Transverse colon (tissue), 4 donors: ENCODE data around the gene KLHL21. TPM values are rescaled to one million over a fixed set of nuclear protein-coding genes. Genes with fewer than 3 reads are reported as not detected.
"Not testable (repeated sequence)": the region's sequence is repeated elsewhere in the genome, so short reads cannot be mapped to it uniquely, and the experiment has no call there.

ENCODE experiments used
- DNase-seq: peaks from one replicate; pipeline ENCODE4 v3.0.0-alpha.2; 2019
- H3K27ac ChIP-seq, 4 donors: fragments of 200-600 bp; sonication (generic); 2 replicates each; pipeline ENCODE4 v1.5.1; 2016 to 2018; ENCODE audit warnings: inconsistent platforms in 4 of 4
- H3K27me3 ChIP-seq: fragments of 200-600 bp; sonication (generic); 2 replicates; pipeline ENCODE4 v1.5.1; 2017; ENCODE audit warnings: inconsistent platforms
- H3K36me3 ChIP-seq, 4 donors: fragments of 200-600 bp; sonication (generic); 2 replicates each; pipeline ENCODE4 v1.5.1; 2017 to 2019; ENCODE audit warnings: inconsistent platforms in 4 of 4
- H3K4me1 ChIP-seq, 4 donors: fragments of 200-600 bp; sonication (generic); 2 replicates each; pipeline ENCODE4 v1.5.1; 2017 to 2020; ENCODE audit warnings: inconsistent platforms in 4 of 4
- H3K4me3 ChIP-seq, 4 donors: fragments of 200-600 bp; sonication (generic); 1 replicate in 1 of 4; 2 replicates in 3 of 4; pipeline versions ENCODE4 v1.5.1 to v1.6.1; 2017 to 2019; ENCODE audit warnings: inconsistent platforms in 4 of 4
- H3K9me3 ChIP-seq, 2 donors: fragments of 200-600 bp; sonication (generic); 2 replicates each; pipeline ENCODE4 v1.5.1; 2017 to 2019; ENCODE audit warnings: inconsistent platforms in 2 of 2
- EP300 ChIP-seq: sonication (generic); formaldehyde crosslinking; IDR thresholded peaks from one replicate; pipeline ENCODE4 v1.6.1; 2017; ENCODE audit warnings: antibody characterized with exemption, low read depth
- POLR2A ChIP-seq: fragments of 450-650 bp; IDR thresholded peaks from one replicate; pipeline ENCODE4 v1.6.1; 2016; ENCODE audit warnings: antibody characterized with exemption, mild to moderate bottlenecking, moderate library complexity
- POLR2AphosphoS5 ChIP-seq, 3 donors: sonication (generic); formaldehyde crosslinking; IDR thresholded peaks; one replicate each; pipeline ENCODE4 v1.6.1; 2016; ENCODE audit warnings: antibody characterized with exemption in 3 of 3
- WGBS, 2 donors: methylation state at CpG; one replicate each; pipeline ENCODE4 v1.1.5; 2018; ENCODE audit warnings: low coverage in 1 of 2; 5-methylcytosine and 5-hydroxymethylcytosine counted together
- in situ Hi-C, 4 donors: fragments of 200-750 bp; cut with MboI; loops; one replicate each; pipeline versions ENCODE4 v1.15.0 to v1.15.1; 2017; ENCODE audit warnings: low sequenced_read_pairs in 3 of 4, low pct_ligation_motif_present in 1 of 4, low pct_unique_long_range_greater_than_20kb in 1 of 4
- intact Hi-C: fragments of 100-400 bp; cut with DNase I; formaldehyde crosslinking; loops from one replicate; pipeline ENCODE4 v1.15.1; 2023; ENCODE audit warnings: low total_unique reads
- total RNA-seq, 4 donors: library from RNA; depleted of rRNA; stranded (reverse); fragments of >200 nt; gene quantifications; one replicate each; pipeline ENCODE4 v1.1.0, GENCODE V29; 2016
- TF ChIP-seq, protein P1 (sequence below), 5 experiments: fragments of 200-600 bp in 3 of 5; fragments of 450-650 bp in 2 of 5; sonication (generic) in 3 of 5; IDR thresholded peaks; 1 replicate in 2 of 5; 2 replicates in 3 of 5; pipeline ENCODE4 v1.5.1; 2016 to 2017; ENCODE audit warnings: antibody characterized with exemption in 5 of 5, inconsistent platforms in 3 of 5, mild to moderate bottlenecking in 2 of 5, moderate library complexity in 1 of 5

Gene KLHL21
- total RNA-seq, 4 donors from 2014 or later = 23.6 to 67.7 (median 36.1) TPM

DNA sequence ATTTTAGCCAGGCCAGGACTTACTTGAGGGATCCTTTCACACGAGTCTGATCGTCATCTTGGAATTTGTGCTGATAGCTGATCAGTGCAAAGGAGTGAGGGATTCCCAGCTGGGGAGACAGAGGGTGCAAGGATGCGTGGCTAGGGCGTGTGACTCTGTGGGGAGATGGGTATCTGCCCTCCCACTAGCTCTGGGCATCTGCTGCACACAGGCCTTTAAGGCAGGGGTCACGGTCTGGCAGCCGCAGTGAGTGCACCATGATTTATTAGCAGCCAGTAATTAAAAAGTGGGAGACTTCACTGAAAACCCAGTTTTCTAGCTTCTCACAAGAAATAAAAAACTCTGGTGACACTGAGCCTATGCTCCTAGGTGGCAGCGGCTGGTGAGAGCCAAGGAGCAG lies 42.3 kb upstream of the KLHL21 start:
- no peak for TF ChIP-seq POLR2A
- Histone ChIP-seq H3K27ac (no peak overlapping the region), H3K4me1 (no peaks in the 10 kb centered on the region), H3K9me3 (no peaks in the 10 kb centered on the region), H3K27me3 (no peaks in the 10 kb centered on the region), H3K36me3 (peaks cover 0 to 11% (median 2%) of the 10 kb centered on the region in 4 donors), H3K4me3 (no peak overlapping the region)
- in situ Hi-C loops = loop anchor here (10.0 to 25.0 kb wide), 2 partner anchors 158 to 160 kb away; partner anchors contain the start of gene PLEKHG5 (in 3 of the 4)
- 100% methylated on average over 7 of the region's 7 CpGs; no CpG with 5 or more reads in 1 of the 2 donors for WGBS, 2 donors
- no peak for DNase-seq
- intact Hi-C loops = loop anchor here (10.0 kb wide), 1 partner anchor 90 kb away; the partner anchor contains the start of genes NOL9 and TAS1R1

DNA sequence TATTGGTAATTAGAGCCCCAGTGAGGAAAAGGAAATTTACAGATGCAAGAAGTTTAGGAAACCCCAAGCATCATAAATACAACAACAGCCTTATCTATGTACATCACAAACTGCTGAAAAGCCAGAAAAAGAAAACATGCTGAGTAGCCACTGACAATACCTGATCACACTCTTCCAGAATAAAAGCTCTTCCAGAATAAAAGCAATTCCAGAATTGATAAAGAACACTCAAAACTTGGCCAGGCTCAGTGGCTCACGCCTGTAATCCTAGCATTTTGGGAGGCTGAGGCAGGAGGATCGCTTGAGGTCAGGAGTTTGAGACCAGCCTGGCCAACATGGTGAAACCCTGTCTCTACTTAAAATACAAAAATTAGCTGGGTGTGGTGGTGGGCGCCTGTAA lies 38.2 kb upstream of the KLHL21 start:
- DNase-seq, H3K9me3 ChIP-seq, H3K4me3 ChIP-seq, H3K27me3 ChIP-seq, H3K27ac ChIP-seq, H3K4me1 ChIP-seq: not testable (repeated sequence)
- in situ Hi-C loops (loop anchor here (10.0 to 25.0 kb wide), 2 partner anchors 154 to 156 kb away; partner anchors contain the start of gene PLEKHG5 (in 3 of the 4)), intact Hi-C loops (loop anchor here (10.0 kb wide), 1 partner anchor 86 kb away; the partner anchor contains the start of genes NOL9 and TAS1R1)
- H3K36me3 ChIP-seq = peaks cover 0 to 34% (median 5%) of the 10 kb centered on the region in 4 donors
- WGBS, 2 donors = 90 to 100% methylated on average over 3 of the region's 3 CpGs

DNA sequence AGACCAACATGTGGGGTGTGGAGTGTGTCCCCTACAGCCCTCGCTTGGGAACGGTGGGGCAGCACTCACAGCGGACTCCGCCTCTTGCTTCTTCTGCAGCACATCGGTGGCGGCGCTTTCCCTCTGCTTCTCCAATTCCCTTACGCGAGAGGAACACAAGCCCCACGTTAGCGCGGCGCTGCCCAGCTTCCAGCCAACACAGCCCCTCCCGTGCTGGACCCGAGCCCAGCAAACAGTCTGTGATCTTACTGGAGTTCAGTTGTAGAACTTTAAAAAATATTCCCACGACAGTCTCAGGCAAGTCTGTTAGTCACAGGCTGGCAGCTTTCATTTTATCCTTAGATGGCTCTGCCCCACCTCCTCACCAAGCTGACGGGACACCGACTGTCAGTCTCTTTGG lies 35.6 kb upstream of the KLHL21 start:
- H3K9me3 ChIP-seq = no peaks in the 10 kb centered on the region
- DNase-seq = peak; percentile 43
- in situ Hi-C loops = loop anchor here in 3 of 4 donors (25.0 kb wide), 1 partner anchor 151 kb away; the partner anchor contains the start of gene PLEKHG5 (in 3 of the 3)
- no peak for TF ChIP-seq EP300
- TF ChIP-seq POLR2AphosphoS5 (IDR thresholded peaks at IDR 0.05) = no peak
- no peak for TF ChIP-seq POLR2A
- TF ChIP-seq, protein P1, sequence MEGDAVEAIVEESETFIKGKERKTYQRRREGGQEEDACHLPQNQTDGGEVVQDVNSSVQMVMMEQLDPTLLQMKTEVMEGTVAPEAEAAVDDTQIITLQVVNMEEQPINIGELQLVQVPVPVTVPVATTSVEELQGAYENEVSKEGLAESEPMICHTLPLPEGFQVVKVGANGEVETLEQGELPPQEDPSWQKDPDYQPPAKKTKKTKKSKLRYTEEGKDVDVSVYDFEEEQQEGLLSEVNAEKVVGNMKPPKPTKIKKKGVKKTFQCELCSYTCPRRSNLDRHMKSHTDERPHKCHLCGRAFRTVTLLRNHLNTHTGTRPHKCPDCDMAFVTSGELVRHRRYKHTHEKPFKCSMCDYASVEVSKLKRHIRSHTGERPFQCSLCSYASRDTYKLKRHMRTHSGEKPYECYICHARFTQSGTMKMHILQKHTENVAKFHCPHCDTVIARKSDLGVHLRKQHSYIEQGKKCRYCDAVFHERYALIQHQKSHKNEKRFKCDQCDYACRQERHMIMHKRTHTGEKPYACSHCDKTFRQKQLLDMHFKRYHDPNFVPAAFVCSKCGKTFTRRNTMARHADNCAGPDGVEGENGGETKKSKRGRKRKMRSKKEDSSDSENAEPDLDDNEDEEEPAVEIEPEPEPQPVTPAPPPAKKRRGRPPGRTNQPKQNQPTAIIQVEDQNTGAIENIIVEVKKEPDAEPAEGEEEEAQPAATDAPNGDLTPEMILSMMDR (IDR thresholded peaks at IDR 0.05) = no peak
- H3K4me3 ChIP-seq = no peak overlapping the region
- H3K36me3 ChIP-seq = peaks cover 0 to 37% (median 5%) of the 10 kb centered on the region in 4 donors
- 87 to 92% methylated on average over 5 to 18 of the region's 18 CpGs for WGBS, 2 donors
- no peaks in the 10 kb centered on the region for H3K27me3 ChIP-seq
- H3K27ac ChIP-seq = peak overlapping the region in 2 of 4 donors; percentile 6 to 17
- H3K4me1 ChIP-seq = no peaks in the 10 kb centered on the region
- intact Hi-C loops = no loop called here

DNA sequence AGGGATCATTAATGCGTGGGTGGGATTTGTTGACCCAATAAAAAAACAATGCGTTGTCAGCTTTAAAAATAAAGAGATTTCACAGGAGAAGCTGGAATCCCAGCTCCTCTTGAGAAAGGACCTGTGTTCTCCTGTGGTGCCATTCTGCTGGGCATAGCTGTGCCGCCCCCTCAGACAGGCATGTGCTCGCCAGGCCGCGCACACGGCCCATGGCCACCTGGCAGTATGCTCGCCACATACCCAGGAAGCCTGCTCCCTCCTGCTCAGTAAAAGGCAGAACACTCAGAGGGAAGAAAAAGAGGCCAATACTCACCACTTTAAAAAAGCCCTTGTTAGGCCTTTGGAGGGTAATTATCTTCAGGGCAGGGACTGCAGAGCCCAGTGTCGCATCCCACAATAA lies 35.1 kb upstream of the KLHL21 start:
- no peak overlapping the region for H3K4me3 ChIP-seq
- DNase-seq = no peak
- 89% methylated on average over 9 of the region's 9 CpGs; no CpG with 5 or more reads in 1 of the 2 donors for WGBS, 2 donors
- peaks cover 0 to 42% (median 6%) of the 10 kb centered on the region in 4 donors for H3K36me3 ChIP-seq
- in situ Hi-C loops = loop anchor here in 3 of 4 donors (25.0 kb wide), 1 partner anchor 150 kb away; the partner anchor contains the start of gene PLEKHG5 (in 3 of the 3)
- H3K9me3 ChIP-seq = no peaks in the 10 kb centered on the region
- intact Hi-C loops = no loop called here
- TF ChIP-seq POLR2AphosphoS5 (IDR thresholded peaks at IDR 0.05) = no peak
- no peak for TF ChIP-seq EP300
- TF ChIP-seq, protein P1 (IDR thresholded peaks at IDR 0.05) = no peak
- no peak for TF ChIP-seq POLR2A
- H3K4me1 ChIP-seq = no peaks in the 10 kb centered on the region
- H3K27ac ChIP-seq = peak overlapping the region in 1 of 4 donors; percentile 4
- no peaks in the 10 kb centered on the region for H3K27me3 ChIP-seq

DNA sequence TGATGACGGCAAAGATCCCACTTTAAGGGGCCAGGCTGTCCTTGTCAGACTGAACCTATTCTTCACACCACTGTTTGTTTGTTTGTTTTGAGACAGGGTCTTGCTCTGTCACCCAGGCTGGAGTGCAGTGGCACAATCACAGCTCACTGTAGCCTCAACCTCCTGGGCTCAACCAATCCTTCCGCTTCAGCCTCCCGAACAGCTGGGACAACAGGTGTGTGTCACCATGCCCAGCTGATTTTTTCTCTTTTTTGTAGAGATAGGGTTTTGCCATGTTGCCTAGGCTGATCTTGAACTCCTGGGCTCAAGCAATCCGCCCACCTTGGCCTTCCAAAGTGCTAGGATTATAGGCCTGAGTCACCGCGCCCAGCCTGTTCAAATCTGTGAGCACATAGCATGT lies 34.1 kb upstream of the KLHL21 start:
- 95 to 100% methylated on average over 2 to 4 of the region's 6 CpGs for WGBS, 2 donors
- H3K36me3 ChIP-seq = peaks cover 0 to 49% (median 6%) of the 10 kb centered on the region in 4 donors
- H3K9me3 ChIP-seq, H3K27me3 ChIP-seq, H3K4me3 ChIP-seq, intact Hi-C loops, H3K27ac ChIP-seq, DNase-seq, H3K4me1 ChIP-seq: not testable (repeated sequence)
- in situ Hi-C loops = loop anchor here in 3 of 4 donors (25.0 kb wide), 1 partner anchor 149 kb away; the partner anchor contains the start of gene PLEKHG5 (in 3 of the 3)
